Colon (tissue), 2 donors: ENCODE results near the gene OR10S1.
"Not testable (repeated sequence)": the region's sequence is repeated elsewhere in the genome, so short reads cannot be mapped to it uniquely, and the experiment has no call there.

Source experiments
- FAIRE-seq: peaks from 2 replicates; lab custom pipeline; 2012; peaks lifted over from hg19 to GRCh38; lab: Jason Lieb, UNC
- donor health status: control.
- donor health status: control.

Gene OR10S1, protein sequence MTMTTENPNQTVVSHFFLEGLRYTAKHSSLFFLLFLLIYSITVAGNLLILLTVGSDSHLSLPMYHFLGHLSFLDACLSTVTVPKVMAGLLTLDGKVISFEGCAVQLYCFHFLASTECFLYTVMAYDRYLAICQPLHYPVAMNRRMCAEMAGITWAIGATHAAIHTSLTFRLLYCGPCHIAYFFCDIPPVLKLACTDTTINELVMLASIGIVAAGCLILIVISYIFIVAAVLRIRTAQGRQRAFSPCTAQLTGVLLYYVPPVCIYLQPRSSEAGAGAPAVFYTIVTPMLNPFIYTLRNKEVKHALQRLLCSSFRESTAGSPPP

DNA sequence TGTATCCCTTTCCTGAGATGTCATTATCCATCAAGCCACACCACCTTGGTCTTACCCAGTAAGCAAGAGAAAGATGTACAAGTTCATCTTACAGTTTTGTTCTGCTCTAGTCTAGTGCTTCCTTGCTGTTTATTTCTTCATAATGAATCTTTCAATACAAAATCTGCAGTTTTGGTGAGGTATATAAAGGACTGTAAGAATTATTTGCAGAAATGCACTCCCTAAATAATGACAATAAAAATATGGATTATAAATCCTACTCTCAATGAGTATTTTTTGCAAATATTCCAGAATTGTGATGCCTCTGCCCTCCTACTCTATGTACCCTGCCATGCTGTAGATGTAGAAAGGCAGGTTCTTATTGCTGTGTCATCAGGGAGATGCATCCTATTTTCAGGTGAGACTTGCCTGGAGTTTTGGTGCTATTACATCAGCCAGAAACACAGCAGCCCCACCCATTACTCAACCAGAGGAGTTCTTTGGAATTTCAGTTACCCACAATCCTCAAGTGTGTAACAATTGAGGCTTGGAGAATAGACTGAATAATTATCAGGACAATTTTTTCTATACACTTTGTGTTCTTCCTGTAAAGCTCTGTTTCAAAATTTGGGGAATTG lies at the start of gene OR10S1:
Gene OR10S1, minus strand, starts transcription at position 51 of the 617 bp plus-strand sequence. CDS start 117 bp downstream, outside the sequence.
- FAIRE-seq: no peak

DNA sequence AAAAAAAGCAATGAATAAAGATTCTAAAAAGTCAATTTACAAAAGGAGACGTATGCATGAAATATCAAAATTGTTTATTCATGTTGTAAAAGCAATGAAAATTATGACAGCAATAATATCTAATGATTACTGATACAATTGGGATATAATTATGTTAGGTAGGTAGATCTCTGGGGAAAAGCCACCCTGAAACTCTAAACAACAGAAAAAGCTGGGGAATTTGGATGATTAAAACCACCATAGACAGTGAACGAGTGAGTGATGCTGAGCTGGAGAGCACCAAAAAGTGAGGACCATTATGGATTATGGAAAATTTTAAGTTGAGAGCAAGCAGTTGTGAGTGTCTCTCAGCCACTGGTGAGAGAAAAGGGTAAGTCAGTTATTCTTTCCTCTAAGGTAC lies 48.9 kb upstream of the OR10S1 start, which contains the start of gene OR10G8:
Gene OR10G8, plus strand, starts transcription at position 301 of the 400 bp plus-strand sequence. CDS start 2,825 bp downstream, outside the sequence.
- no peak for FAIRE-seq

DNA sequence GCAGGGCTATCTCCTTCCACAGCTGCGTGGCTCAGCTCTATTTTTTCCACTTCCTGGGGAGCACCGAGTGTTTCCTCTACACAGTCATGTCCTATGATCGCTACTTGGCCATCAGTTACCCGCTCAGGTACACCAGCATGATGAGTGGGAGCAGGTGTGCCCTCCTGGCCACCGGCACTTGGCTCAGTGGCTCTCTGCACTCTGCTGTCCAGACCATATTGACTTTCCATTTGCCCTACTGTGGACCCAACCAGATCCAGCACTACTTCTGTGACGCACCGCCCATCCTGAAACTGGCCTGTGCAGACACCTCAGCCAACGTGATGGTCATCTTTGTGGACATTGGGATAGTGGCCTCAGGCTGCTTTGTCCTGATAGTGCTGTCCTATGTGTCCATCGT lies 38.3 kb upstream of the OR10S1 start:
- FAIRE-seq: not testable (repeated sequence)

DNA sequence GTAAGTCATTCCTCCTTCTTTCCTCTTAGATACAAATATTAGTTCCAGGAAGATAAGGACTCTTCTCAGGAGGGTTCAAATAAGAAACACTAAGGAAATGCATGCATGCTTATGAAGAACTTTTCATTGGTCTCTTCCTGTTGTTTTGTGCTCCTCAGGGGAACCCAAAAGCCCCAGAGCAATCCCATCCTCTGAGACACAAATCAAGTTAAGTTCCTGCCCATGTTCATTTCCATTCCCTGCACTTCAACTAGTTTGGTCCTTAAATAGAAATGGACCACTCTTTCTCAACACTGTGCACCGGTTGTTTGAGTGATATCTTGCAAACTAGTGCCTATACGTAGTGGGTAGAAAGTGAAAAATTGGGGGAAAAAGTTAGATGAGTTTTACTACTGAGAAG lies 35.1 kb upstream of the OR10S1 start, which contains the start of gene OR10G4:
Gene OR10G4, plus strand, starts transcription at position 301 of the 400 bp plus-strand sequence. CDS start 2,578 bp downstream, outside the sequence.
- FAIRE-seq: no peak

DNA sequence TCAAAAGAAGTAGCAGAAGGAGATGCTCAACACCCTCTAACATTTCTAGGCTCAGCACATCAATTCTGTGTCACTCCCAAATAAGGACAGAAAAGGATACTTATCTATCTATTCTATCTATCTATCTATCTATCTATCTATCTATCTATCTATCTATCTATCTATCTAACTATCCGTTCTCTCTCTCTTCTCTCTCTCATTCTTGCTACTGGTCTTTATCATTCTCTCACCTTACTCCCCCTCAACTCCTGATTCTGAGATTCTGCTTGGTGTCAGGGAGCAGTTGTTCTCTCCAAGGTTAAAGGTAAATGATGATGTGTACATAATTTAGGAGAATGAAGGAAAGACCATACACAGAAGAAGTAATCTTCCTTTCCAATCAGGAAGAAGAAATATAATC lies 17.5 kb upstream of the OR10S1 start, which contains the start of gene OR10G6:
Gene OR10G6, minus strand, starts transcription at position 43 of the 400 bp plus-strand sequence. Its CDS starts 0 bp downstream, at position 43.
- no peak for FAIRE-seq

DNA sequence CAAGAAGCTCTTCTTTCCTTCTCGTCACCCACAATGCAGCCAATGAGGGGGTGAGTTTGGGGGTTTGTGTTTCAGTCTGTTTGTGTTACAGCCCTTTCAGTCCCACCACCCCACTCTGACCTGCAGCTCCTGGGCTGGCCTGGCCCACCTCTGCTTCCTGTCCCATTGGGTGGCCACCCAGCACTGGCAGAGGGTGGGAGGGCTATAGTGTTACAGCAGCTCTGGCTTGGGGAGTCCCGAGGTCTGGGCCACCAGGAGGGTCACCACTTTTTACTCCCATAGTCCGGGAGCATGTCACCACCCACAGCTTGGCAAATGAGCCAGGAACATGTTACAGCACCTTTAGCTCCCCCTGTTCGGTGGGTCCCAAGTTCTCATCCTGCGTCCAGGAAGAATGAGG lies 1.7 kb upstream of the OR10S1 start:
- FAIRE-seq: no peak

DNA sequence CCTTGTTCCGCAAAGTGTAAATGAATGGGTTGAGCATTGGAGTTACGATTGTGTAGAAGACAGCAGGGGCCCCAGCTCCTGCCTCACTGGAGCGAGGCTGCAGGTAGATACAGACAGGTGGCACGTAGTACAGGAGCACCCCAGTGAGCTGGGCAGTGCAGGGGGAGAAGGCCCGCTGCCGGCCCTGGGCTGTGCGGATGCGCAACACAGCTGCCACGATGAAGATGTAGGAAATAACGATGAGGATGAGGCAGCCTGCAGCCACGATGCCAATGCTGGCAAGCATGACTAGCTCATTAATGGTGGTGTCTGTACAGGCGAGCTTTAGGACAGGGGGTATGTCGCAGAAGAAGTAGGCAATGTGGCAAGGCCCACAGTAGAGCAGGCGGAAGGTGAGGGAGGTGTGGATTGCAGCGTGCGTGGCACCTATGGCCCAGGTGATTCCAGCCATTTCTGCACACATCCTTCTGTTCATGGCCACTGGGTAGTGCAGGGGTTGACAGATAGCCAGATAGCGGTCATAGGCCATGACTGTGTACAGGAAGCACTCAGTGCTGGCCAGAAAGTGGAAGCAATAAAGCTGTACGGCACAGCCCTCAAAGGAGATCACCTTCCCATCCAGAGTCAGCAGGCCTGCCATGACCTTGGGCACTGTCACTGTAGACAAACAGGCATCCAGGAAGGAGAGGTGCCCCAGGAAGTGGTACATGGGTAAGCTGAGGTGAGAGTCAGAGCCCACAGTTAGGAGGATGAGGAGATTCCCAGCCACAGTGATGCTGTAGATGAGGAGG lies 616 bp downstream of the OR10S1 start:
- no peak for FAIRE-seq

DNA sequence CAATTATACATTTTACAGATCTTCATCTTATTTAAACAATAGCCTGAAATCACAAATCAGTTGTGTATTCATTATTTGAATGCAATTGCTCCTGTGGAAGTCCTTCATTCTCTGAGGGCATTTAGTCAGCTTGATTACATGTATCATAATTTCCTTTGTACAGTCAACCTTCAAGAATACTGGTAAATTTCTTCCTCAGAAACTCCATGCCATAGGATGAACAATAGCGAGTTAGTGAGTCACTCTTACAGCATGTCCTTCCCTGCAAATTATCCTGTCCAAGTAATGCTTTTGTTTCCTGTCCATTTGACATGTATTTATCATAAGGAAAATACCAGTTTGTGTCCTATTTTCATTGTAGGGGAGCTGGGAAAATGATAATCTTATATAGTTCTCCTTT lies 3.8 kb downstream of the OR10S1 start:
- FAIRE-seq: no peak

DNA sequence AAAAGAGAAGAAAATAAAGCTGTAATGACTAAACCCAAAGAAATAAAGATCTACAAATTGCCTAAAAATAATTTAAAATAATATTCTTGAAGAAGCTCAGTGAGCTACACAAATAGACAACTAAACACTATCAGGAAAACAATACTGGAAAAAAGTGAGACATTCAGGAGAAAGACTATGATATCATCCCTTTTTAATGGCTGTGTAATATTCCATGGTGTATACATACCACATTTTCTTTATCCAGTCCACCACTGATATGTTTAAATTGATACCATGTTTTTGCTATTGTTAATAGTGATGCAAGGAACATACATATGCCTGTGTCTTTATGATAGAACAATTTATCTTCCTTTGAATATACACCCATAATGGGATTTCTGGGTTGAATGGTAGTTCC lies 20.8 kb downstream of the OR10S1 start:
- no peak for FAIRE-seq

DNA sequence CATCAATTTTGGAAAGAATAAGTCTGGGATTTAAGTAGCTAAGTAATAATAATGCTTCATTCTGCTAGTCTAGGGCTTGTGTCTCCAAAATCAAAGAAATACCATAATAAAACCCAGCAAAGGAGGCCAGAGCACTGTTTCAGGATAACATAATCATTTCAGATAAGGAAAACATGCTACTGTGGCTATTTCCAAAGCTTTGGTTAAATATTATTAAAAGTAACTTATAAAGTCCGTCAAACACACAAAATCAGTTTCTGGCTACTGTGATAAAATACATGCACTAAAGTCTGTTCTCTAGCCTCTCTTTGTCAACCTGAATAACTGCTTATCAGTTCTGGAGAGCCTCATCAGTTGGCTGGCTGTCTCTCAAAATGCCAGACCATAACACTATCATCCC lies 32.4 kb downstream of the OR10S1 start:
- FAIRE-seq: no peak

DNA sequence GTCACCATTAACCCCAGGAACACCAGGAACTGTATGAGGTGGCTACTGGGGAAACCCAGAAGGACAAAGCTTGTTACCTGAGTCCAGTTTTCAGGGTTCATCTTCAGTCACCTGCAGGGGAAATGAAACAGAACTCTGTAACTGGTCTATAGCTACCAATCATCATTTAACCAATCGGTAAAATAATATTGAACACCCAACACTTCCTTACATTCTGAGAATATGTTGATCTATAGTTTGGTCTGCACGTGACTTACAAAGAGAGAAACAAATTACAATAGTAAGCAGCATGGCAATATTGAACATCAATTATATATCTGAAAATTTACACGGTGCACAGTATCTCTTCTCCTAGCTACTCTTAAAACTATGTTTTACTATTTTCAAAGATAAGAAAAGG lies 33.8 kb downstream of the OR10S1 start, which contains the start of gene OR6T1:
Gene OR6T1, minus strand, starts transcription at position 101 of the 400 bp plus-strand sequence. Its CDS starts 0 bp downstream, at position 101.
- FAIRE-seq: no peak

DNA sequence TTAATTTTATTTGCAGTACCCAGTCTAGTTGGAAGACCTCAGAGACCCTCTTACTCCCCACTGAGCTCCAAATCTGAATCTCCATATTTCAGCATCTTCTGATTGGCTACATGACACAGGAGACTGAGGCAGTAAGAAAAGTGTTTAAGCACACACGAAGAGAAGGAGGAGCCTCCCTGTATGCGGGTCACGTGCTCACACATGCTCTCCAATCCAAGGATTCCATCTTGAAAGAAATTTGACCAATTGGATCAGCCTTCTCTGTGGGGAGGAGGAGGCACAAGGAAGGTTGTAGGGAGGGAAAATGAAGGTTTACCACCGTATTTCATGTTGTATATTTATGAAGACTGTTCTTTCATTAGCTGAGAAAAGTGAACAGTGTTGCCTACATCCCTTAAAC lies 35.2 kb downstream of the OR10S1 start:
- no peak for FAIRE-seq

DNA sequence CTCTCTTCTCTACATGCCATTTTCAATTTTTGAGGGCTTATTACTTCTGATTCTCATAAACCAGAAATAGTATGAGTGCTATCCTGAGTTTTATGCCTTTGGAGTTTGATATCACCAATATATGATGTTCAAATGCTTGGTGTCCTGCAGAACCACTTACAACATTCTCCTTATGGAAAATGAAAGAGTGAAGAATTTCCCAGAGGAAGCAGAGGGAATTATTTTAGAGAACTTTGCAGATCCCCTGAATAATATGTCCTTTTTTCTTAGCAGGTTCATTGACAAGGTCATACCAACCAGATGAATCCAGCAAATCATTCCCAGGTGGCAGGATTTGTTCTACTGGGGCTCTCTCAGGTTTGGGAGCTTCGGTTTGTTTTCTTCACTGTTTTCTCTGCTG lies 38.3 kb downstream of the OR10S1 start, which contains the start of gene OR4D5:
Gene OR4D5, plus strand, starts transcription at position 301 of the 400 bp plus-strand sequence. Its CDS starts 0 bp downstream, at position 301.
- no peak for FAIRE-seq
